ENCODE results near the gene ADCY4.
A peak's percentile ranks its signal among the peaks of the same experiment; 100 is the strongest.

Gene ADCY4

GRCh38 chr14:24366721-24367513 lies 32.0 kb upstream of the ADCY4 start:
- Histone ChIP-seq H3K27ac (ENCODE audit: low read depth, low read length, severe bottlenecking) (peak overlapping the region; percentile 93), H3K4me1 (ENCODE audit: control insufficient read depth, insufficient read depth, low read length, poor library complexity, severe bottlenecking) (peaks cover 5% of the 10 kb centered on the region), H3K9me3 (ENCODE audit: control insufficient read depth, low read length) (no peaks in the 10 kb centered on the region), H3K4me3 (ENCODE audit: extremely low read depth, insufficient read depth, low read length, poor library complexity, severe bottlenecking) (peak overlapping the region; percentile 98), H3K36me3 (ENCODE audit: control insufficient read depth, insufficient read depth, low read length) (peaks cover 22% of the 10 kb centered on the region)
- 0 to 1% methylated on average over 14 to 24 of the region's 40 CpGs for WGBS, 2 experiments (ENCODE audit: insufficient coverage in 2 of 2)

DNA sequence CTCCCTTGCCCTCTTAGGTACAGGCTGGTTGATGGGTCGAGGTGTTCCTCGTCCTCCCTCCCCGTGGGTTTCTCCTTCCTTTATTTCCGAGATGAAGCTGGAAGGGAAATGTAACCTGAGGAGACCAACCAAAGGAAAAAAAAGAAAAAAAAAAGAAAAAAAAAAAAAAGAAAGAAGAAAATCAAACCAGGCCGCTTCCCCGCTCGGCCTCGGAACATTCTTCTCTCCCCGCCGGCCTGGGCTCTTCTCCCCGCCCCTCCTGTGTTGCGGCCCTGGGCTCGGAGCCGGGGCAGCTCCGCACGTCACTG lies 31.5 kb upstream of the ADCY4 start:
- peaks cover 16% of the 10 kb centered on the region for H3K36me3 ChIP-seq (ENCODE audit: control insufficient read depth, insufficient read depth, low read length)
- peak overlapping the region; percentile 98 for H3K4me3 ChIP-seq (ENCODE audit: extremely low read depth, insufficient read depth, low read length, poor library complexity, severe bottlenecking)
- peaks cover 5% of the 10 kb centered on the region for H3K4me1 ChIP-seq (ENCODE audit: control insufficient read depth, insufficient read depth, low read length, poor library complexity, severe bottlenecking)
- H3K27ac ChIP-seq (ENCODE audit: low read depth, low read length, severe bottlenecking): peak overlapping the region; percentile 93
- no peaks in the 10 kb centered on the region for H3K9me3 ChIP-seq (ENCODE audit: control insufficient read depth, low read length)
- 3% methylated on average over 6 of the region's 16 CpGs; no CpG with 5 or more reads in 1 of the 2 experiments for WGBS, 2 experiments (ENCODE audit: insufficient coverage in 2 of 2)

DNA sequence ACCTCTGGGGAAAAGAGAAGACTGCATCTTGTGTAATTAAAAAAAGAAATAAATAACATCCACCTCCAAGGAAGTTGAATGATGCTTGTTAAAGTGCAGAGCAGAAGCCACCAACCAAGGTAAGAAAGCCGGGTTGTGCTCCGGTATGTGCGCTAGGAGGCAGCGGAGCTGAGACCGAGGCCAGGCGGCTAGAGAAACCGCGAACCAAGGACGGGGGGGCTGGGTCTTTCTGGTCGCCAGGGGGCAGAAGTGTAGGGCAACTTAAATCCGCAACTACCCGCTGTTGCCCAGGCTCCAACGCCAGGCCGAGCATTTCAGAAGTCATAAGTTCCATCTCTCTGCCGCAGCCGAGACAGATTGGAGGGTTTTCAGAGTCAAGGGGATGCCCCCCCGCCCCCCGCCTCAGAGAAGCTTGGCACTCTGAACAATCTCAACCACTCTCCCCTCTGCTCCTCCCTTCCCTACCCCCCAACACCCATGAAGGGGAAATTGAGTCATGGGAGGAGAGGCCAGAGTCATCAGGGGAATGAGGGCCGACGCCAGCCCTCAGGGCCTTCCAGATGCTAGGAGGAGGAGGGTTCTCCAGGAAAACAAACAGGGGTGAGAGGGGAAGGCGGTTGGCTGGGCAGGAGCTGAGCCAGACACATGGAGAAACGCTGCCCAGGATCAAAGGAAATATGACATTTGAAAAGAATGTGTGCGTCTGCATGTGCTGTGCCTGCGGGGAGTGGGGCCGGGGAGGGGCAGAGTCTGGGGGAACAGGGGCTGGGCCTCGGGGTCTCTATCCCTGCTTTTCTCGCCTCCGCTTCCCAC lies 30.9 kb upstream of the ADCY4 start:
- 0 to 6% methylated on average over 8 to 21 of the region's 28 CpGs for WGBS, 2 experiments (ENCODE audit: insufficient coverage in 2 of 2)
- H3K36me3 ChIP-seq (ENCODE audit: control insufficient read depth, insufficient read depth, low read length): peaks cover 11% of the 10 kb centered on the region
- peaks cover 5% of the 10 kb centered on the region for H3K4me1 ChIP-seq (ENCODE audit: control insufficient read depth, insufficient read depth, low read length, poor library complexity, severe bottlenecking)
- peak overlapping the region; percentile 98 for H3K4me3 ChIP-seq (ENCODE audit: extremely low read depth, insufficient read depth, low read length, poor library complexity, severe bottlenecking)
- H3K9me3 ChIP-seq (ENCODE audit: control insufficient read depth, low read length): no peaks in the 10 kb centered on the region
- H3K27ac ChIP-seq (ENCODE audit: low read depth, low read length, severe bottlenecking): peak overlapping the region; percentile 93

DNA sequence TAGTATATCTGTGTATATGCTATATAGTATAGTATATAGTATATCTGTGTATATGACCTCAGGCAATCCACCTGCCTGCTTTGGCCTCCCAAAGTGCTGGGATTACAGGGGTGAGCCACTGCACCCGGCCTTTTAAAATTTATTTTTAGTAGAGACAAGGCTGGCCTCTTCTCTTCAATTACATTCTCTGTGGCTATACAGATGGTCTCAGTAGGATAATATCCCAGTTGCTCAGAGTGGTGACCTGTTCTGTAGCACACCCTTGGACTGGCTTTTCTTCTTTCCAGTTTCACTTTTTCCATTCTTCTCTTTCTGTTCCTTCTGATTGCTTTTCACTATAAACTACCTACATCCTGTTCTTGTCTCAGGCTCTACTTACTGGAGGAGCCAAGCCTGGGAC lies 30.0 kb upstream of the ADCY4 start:
- Histone ChIP-seq H3K27ac (ENCODE audit: low read depth, low read length, severe bottlenecking) (no peak overlapping the region), H3K4me3 (ENCODE audit: extremely low read depth, insufficient read depth, low read length, poor library complexity, severe bottlenecking) (no peak overlapping the region), H3K4me1 (ENCODE audit: control insufficient read depth, insufficient read depth, low read length, poor library complexity, severe bottlenecking) (peaks cover 5% of the 10 kb centered on the region), H3K36me3 (ENCODE audit: control insufficient read depth, insufficient read depth, low read length) (peaks cover 1% of the 10 kb centered on the region), H3K9me3 (ENCODE audit: control insufficient read depth, low read length) (no peaks in the 10 kb centered on the region)
- WGBS, 2 experiments (ENCODE audit: insufficient coverage in 2 of 2): no CpG with 5 or more reads among the region's 1 CpG

- Histone ChIP-seq H3K27ac (ENCODE audit: low read depth, low read length, severe bottlenecking) (no peak overlapping the region), H3K36me3 (ENCODE audit: control insufficient read depth, insufficient read depth, low read length) (no peaks in the 10 kb centered on the region), H3K4me3 (ENCODE audit: extremely low read depth, insufficient read depth, low read length, poor library complexity, severe bottlenecking) (no peak overlapping the region), H3K4me1 (ENCODE audit: control insufficient read depth, insufficient read depth, low read length, poor library complexity, severe bottlenecking) (peaks cover 5% of the 10 kb centered on the region), H3K9me3 (ENCODE audit: control insufficient read depth, low read length) (no peaks in the 10 kb centered on the region)
- WGBS, 2 experiments (ENCODE audit: insufficient coverage in 2 of 2): 90 to 93% methylated on average over 2 to 4 of the region's 5 CpGs
These were observed 28.5 kb upstream of the ADCY4 start for GRCh38 chr14:24363401-24363800.

DNA sequence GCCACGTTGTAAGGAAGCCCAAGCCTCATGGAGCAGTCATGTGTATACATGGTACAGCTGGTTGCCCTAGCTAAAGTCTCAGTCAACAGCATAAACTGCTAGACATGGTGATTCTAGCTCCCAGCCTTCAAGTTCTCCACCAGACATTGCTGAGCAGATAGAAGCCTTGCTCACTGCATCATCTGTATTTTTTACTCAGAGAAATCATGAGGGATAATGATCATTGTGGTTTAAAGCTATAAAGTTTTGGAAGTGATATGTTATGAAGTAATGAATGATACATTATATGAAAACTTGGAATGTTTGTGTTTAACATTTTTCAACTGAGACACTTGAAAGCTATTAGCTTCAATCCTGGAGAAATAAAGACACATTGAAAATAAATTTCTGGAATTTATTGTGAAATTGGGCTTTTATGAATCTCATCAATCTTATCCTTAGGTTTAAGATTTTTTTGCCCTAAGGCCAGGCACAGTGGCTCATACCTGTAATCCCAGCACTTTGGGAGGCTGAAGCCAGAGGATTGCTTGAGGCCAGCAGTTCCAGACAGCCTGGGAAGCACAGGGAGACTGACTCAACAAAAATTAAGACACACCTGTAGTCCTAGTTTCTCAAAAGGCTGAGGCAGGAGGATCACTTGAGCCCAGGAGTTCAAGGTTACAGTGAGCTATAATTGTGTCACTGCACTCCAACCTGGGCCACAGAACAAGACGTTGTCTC lies 27.5 kb upstream of the ADCY4 start:
- H3K27ac ChIP-seq (ENCODE audit: low read depth, low read length, severe bottlenecking): no peak overlapping the region
- H3K4me1 ChIP-seq (ENCODE audit: control insufficient read depth, insufficient read depth, low read length, poor library complexity, severe bottlenecking): peaks cover 5% of the 10 kb centered on the region
- no peaks in the 10 kb centered on the region for H3K36me3 ChIP-seq (ENCODE audit: control insufficient read depth, insufficient read depth, low read length)
- no peaks in the 10 kb centered on the region for H3K9me3 ChIP-seq (ENCODE audit: control insufficient read depth, low read length)
- no peak overlapping the region for H3K4me3 ChIP-seq (ENCODE audit: extremely low read depth, insufficient read depth, low read length, poor library complexity, severe bottlenecking)
- WGBS, 2 experiments (ENCODE audit: insufficient coverage in 2 of 2): 0 to 31% methylated on average over 1 of the region's 2 CpGs

GRCh38 chr14:24361326-24361725 lies 26.5 kb upstream of the ADCY4 start:
- Histone ChIP-seq H3K4me1 (ENCODE audit: control insufficient read depth, insufficient read depth, low read length, poor library complexity, severe bottlenecking) (peaks cover 5% of the 10 kb centered on the region), H3K27ac (ENCODE audit: low read depth, low read length, severe bottlenecking) (no peak overlapping the region), H3K36me3 (ENCODE audit: control insufficient read depth, insufficient read depth, low read length) (no peaks in the 10 kb centered on the region), H3K4me3 (ENCODE audit: extremely low read depth, insufficient read depth, low read length, poor library complexity, severe bottlenecking) (no peak overlapping the region), H3K9me3 (ENCODE audit: control insufficient read depth, low read length) (no peaks in the 10 kb centered on the region)
- WGBS, 2 experiments (ENCODE audit: insufficient coverage in 2 of 2): no CpG with 5 or more reads among the region's 2 CpGs

DNA sequence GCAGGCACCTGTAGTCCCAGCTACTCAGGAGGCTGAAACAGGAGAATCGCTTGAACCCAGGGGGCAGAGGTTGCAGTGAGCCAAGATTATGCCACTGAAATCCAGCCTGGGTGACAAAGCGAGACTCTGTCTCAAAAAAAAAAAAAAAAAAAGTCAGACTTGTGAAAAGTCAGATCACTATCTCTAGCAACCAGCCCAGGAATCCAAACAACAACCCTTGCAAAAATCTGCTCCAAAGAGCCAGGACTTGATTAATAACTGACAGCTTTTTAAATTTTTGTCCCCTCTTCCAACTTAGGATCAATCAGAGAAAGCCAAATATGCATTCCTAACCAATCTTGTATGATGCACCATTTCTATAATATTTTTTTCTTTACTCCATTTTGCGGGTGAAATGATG lies 25.4 kb upstream of the ADCY4 start:
- Histone ChIP-seq H3K36me3 (ENCODE audit: control insufficient read depth, insufficient read depth, low read length) (no peaks in the 10 kb centered on the region), H3K4me1 (ENCODE audit: control insufficient read depth, insufficient read depth, low read length, poor library complexity, severe bottlenecking) (peaks cover 4% of the 10 kb centered on the region), H3K9me3 (ENCODE audit: control insufficient read depth, low read length) (no peaks in the 10 kb centered on the region), H3K4me3 (ENCODE audit: extremely low read depth, insufficient read depth, low read length, poor library complexity, severe bottlenecking) (no peak overlapping the region), H3K27ac (ENCODE audit: low read depth, low read length, severe bottlenecking) (no peak overlapping the region)
- WGBS, 2 experiments (ENCODE audit: insufficient coverage in 2 of 2): 88 to 90% methylated on average over 1 to 2 of the region's 3 CpGs

DNA sequence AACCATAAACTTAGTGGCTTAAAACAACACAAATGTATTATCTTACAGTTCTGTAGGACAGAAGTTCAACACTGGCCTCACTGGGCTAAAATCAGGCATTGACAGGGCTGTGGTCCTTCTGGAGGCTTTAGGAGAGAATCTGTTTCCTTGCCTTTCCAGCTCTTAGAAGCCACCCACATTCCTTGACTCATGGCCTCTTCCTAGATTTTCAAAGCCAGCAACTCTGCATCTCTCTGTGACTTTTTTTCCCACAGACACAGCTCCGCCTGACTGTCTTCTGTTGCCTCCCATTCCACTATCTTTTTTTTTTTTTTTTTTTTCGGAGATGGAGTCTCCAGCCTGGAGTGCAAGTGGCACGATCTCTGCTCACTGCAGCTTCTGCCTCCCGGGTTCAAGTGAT lies 21.3 kb upstream of the ADCY4 start:
- 95% methylated on average over 3 of the region's 4 CpGs; no CpG with 5 or more reads in 1 of the 2 experiments for WGBS, 2 experiments (ENCODE audit: insufficient coverage in 2 of 2)
- no peaks in the 10 kb centered on the region for H3K36me3 ChIP-seq (ENCODE audit: control insufficient read depth, insufficient read depth, low read length)
- H3K4me1 ChIP-seq (ENCODE audit: control insufficient read depth, insufficient read depth, low read length, poor library complexity, severe bottlenecking): no peaks in the 10 kb centered on the region
- no peaks in the 10 kb centered on the region for H3K9me3 ChIP-seq (ENCODE audit: control insufficient read depth, low read length)
- no peak overlapping the region for H3K27ac ChIP-seq (ENCODE audit: low read depth, low read length, severe bottlenecking)
- H3K4me3 ChIP-seq (ENCODE audit: extremely low read depth, insufficient read depth, low read length, poor library complexity, severe bottlenecking): no peak overlapping the region

GRCh38 chr14:24355009-24355408 lies 20.1 kb upstream of the ADCY4 start:
- no peak overlapping the region for H3K4me3 ChIP-seq (ENCODE audit: extremely low read depth, insufficient read depth, low read length, poor library complexity, severe bottlenecking)
- H3K4me1 ChIP-seq (ENCODE audit: control insufficient read depth, insufficient read depth, low read length, poor library complexity, severe bottlenecking): no peaks in the 10 kb centered on the region
- WGBS, 2 experiments (ENCODE audit: insufficient coverage in 2 of 2): 79 to 91% methylated on average over 3 to 4 of the region's 7 CpGs
- H3K36me3 ChIP-seq (ENCODE audit: control insufficient read depth, insufficient read depth, low read length): no peaks in the 10 kb centered on the region
- no peaks in the 10 kb centered on the region for H3K9me3 ChIP-seq (ENCODE audit: control insufficient read depth, low read length)
- no peak overlapping the region for H3K27ac ChIP-seq (ENCODE audit: low read depth, low read length, severe bottlenecking)

All from mesodermal cell (in vitro differentiated cells).